ENCODE measurements around the gene MMP11. TPM values are rescaled to one million over a fixed set of nuclear protein-coding genes. Genes with fewer than 3 reads are reported as not detected.

The MMP11 gene
- total RNA-seq, 1 donor from 2014 or later = 7.6 TPM

DNA sequence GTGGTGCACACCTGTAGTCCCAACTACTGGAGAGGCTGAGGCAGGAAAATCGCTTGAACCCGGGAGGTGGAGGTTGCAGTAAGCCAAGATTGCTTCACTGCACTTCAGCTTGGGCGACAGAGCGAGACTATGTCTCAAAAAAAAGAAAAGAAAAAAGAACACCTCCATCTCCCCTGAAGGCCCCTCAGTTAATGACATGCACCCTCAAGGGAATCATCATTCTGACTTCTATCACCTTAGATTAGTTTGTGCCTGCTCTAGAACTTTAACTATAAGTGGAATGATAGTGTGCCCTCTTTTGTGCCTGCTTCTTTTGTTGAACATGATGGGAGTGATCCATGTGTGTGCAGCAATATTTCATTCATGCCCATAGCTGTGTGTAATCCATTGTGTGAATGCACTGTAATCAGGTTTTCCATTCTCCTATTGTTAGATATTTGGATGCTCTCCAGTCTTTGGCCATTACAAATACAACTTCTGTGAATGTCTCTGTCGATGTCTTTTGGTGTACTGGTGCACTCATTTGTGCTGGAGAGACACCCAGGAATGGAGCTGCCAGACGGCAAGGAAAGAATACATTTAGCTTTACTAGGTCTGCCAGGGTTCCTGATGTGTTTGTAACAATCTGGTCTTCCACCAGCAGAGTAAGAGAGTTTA lies 17.5 kb upstream of the MMP11 start:
- no peaks in the 10 kb centered on the region for H3K27me3 ChIP-seq
- TF ChIP-seq, protein P1, sequence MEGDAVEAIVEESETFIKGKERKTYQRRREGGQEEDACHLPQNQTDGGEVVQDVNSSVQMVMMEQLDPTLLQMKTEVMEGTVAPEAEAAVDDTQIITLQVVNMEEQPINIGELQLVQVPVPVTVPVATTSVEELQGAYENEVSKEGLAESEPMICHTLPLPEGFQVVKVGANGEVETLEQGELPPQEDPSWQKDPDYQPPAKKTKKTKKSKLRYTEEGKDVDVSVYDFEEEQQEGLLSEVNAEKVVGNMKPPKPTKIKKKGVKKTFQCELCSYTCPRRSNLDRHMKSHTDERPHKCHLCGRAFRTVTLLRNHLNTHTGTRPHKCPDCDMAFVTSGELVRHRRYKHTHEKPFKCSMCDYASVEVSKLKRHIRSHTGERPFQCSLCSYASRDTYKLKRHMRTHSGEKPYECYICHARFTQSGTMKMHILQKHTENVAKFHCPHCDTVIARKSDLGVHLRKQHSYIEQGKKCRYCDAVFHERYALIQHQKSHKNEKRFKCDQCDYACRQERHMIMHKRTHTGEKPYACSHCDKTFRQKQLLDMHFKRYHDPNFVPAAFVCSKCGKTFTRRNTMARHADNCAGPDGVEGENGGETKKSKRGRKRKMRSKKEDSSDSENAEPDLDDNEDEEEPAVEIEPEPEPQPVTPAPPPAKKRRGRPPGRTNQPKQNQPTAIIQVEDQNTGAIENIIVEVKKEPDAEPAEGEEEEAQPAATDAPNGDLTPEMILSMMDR (IDR thresholded peaks at IDR 0.05) = no peak
- H3K36me3 ChIP-seq = no peaks in the 10 kb centered on the region
- H3K4me1 ChIP-seq = no peaks in the 10 kb centered on the region
- intact Hi-C loops (cut with DNase I) = no loop called here
- DNase-seq (ENCODE audit: low spot score in 2 of 2) = no peak
- H3K9me3 ChIP-seq = no peaks in the 10 kb centered on the region
- no peak overlapping the region for H3K4me3 ChIP-seq
- no peak overlapping the region for H3K27ac ChIP-seq

DNA sequence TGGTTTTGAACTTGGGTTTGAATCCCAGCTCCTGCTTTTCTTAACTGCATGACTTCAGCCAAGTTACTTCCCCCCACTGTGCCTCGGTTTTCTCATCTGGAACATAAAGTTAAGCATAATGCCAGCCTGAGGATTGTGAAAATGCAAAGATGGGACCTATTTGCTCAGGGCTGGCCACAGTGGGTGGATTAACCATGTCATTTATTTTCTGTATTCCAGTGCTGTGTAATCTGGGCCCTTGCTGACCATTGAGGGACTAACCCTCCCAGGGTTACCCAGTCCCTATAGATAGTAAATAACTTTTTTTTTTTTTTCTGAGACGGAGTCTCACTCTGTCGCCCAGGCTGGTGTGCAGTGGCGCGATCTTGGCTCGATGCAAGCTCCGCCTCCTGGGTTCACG lies 16.9 kb upstream of the MMP11 start:
- H3K4me3 ChIP-seq = no peak overlapping the region

DNA sequence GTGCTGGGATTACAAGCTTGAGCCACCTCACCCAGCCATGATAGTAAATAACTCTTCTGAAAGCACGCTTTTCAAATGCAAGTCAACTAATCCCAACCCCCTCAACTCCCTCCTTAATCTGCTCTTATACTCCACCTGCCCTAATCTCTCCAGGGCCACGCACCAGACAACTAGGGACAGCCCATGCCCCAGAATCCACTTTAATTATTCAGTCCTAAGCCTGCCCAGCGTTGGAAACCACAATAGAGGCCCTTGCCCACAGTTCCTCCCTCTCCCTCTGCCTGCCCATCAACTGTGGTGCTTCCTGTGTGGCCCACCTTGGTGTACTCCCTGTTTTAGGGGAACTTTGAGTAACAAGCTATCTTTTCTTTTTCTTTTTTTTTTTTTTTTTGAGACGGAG lies 15.8 kb upstream of the MMP11 start:
- intact Hi-C loops (cut with DNase I) = no loop called here
- no peak for DNase-seq (ENCODE audit: low spot score in 2 of 2)
- Histone ChIP-seq H3K27me3 (no peaks in the 10 kb centered on the region), H3K36me3 (no peaks in the 10 kb centered on the region), H3K27ac (no peak overlapping the region), H3K4me3 (no peak overlapping the region), H3K4me1 (no peaks in the 10 kb centered on the region), H3K9me3 (no peaks in the 10 kb centered on the region)
- TF ChIP-seq, protein P1 (IDR thresholded peaks at IDR 0.05) = no peak

More for the DNA sequence above, 16.9 kb upstream of the MMP11 start:
- Histone ChIP-seq H3K9me3 (no peaks in the 10 kb centered on the region), H3K27me3 (no peaks in the 10 kb centered on the region), H3K36me3 (no peaks in the 10 kb centered on the region), H3K27ac (no peak overlapping the region), H3K4me1 (no peaks in the 10 kb centered on the region)
- DNase-seq (ENCODE audit: low spot score in 2 of 2) = no peak
- intact Hi-C loops (cut with DNase I) = no loop called here
- TF ChIP-seq, protein P1 (IDR thresholded peaks at IDR 0.05) = no peak

DNA sequence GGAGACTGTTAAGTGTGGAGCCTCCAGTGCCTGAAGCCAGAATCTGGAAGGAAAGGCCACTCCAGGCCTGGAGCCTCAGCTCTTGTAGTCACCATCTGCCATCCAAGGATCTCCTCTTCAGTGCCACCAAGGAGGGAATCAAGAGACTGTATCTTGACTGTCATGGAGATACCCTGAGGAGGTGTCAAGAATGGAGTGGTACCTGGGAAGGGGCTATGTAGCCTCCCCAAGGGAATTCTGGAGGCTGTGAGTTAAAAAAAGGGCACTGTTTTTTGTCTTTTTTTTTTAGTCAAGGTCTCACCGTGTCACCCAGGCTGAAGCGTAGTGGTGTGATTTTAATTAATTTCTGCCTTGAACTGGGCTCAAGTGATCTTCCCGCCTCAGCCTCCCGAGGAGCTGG lies 13.1 kb upstream of the MMP11 start:
- Histone ChIP-seq H3K4me3 (no peak overlapping the region), H3K4me1 (peaks cover 9 to 10% of the 10 kb centered on the region in 2 donors), H3K27me3 (no peaks in the 10 kb centered on the region), H3K36me3 (no peaks in the 10 kb centered on the region), H3K27ac (no peak overlapping the region), H3K9me3 (no peaks in the 10 kb centered on the region)
- DNase-seq (ENCODE audit: low spot score in 2 of 2) = no peak
- intact Hi-C loops (cut with DNase I) = no loop called here
- TF ChIP-seq, protein P1 (IDR thresholded peaks at IDR 0.05) = no peak

DNA sequence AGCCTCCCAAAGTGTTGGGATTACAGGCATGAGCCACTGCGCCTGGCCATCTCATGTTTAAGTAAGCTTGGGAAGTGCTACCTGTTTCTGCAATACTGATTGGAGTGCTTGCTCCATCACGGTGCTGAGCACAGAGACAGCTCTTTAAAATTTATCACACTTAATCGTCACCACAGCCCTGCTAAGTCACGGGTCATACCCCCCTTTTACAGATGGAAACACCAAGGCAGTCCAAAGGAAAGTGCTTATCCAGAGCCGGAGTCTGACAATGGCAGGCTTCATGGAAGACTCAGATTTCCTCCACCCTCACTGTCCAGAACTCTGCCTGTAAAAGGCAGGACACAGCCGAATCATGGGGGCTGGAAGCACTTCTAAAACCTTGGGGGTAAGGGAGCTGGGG lies 12.6 kb upstream of the MMP11 start:
- no peaks in the 10 kb centered on the region for H3K27me3 ChIP-seq
- intact Hi-C loops (cut with DNase I) = no loop called here
- TF ChIP-seq, protein P1 (IDR thresholded peaks at IDR 0.05) = no peak
- H3K27ac ChIP-seq = no peak overlapping the region
- no peak for DNase-seq (ENCODE audit: low spot score in 2 of 2)
- peaks cover 9 to 10% of the 10 kb centered on the region in 2 donors for H3K4me1 ChIP-seq
- H3K9me3 ChIP-seq = no peaks in the 10 kb centered on the region
- H3K4me3 ChIP-seq = no peak overlapping the region
- H3K36me3 ChIP-seq = no peaks in the 10 kb centered on the region

Measured in ascending aorta (tissue), 2 donors.